GM18951 (cell line): ENCODE data around the gene GNAL.

Experiments used
- POLR2A ChIP-seq: IDR thresholded peaks from 4 replicates; pipeline ENCODE4 v1.6.1; 2011; ENCODE audit warnings: mild to moderate bottlenecking; ENCODE audit not compliant: insufficient read length, insufficient read depth; ENCODE audit errors: extremely low read depth
- in situ Hi-C: fragments of 300-500 bp; cut with MboI; formaldehyde crosslinking; loops from one replicate; pipeline ENCODE4 v1.12.0; 2022; ENCODE audit warnings: low sequenced_read_pairs, mixed read lengths, inconsistent platforms; ENCODE audit not compliant: unreplicated experiment

The GNAL gene

GRCh38 chr18:11752116-11752911 is 63.2 kb downstream of the GNAL start:
- TF ChIP-seq POLR2A, result no peak
- in situ Hi-C loops, result no loop called here

- TF ChIP-seq POLR2A, result no peak
- in situ Hi-C loops, result no loop called here
These were observed 65.9 kb downstream of the GNAL start for GRCh38 chr18:11754979-11755378.

GRCh38 chr18:11757084-11757590 is 68.1 kb downstream of the GNAL start:
- TF ChIP-seq POLR2A, result no peak
- in situ Hi-C loops, result no loop called here

DNA sequence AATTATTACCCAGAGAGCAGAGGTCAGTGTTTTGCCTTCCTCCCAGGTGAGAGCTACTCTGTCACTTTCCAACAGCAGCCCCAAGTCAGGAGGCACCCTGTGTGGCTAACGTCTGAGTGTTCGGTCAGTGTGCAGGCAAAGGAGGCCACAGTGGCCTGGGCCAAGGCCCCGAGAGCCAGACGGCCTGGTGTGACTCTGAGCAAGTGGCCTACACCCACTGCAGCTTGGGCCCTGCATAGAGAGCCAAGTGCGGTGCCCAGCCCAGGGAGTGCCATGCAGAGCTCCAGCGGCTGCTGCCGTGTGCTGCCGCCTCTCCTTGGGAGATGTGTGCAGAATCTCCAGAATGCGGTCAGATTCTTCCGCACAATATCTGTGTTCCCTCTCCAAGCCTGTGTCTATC is 70.4 kb downstream of the GNAL start:
- in situ Hi-C loops, result no loop called here
- TF ChIP-seq POLR2A, result no peak

DNA sequence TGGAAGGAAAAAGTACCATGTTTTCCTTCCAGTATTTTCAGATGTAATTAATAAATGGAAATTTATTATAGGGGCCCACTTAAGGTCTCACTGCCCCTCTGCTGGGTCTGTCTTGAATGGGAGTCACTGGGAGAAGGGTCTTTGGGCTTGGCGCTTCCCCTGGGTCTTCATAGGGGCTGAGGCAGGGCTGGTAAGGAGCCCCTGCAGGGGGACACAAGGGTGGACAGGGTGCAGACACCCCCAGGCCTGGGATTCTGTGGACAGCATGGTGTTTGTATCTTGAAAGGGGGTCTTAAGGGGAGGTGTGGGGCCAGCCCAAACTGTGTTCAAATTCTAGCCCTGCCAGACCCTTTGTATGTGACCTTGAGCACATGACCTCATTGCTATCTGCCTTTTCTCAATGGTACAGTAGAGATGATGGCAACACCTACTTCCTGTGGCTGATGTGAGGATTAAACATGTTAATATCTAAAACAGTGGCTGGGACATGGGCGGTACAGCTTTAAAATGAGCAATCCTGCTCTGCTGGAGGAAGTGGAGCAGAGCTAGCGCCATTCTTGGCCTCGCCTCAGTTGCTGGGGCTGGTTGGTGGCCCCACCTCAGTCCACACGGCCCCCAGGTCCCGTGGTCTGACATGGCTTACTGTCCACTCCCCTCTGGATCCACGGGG is 71.6 kb downstream of the GNAL start:
- no peak for TF ChIP-seq POLR2A
- in situ Hi-C loops, result no loop called here

- in situ Hi-C loops, result no loop called here
- no peak for TF ChIP-seq POLR2A
These were observed 72.5 kb downstream of the GNAL start for GRCh38 chr18:11761553-11761952.

- in situ Hi-C loops, result no loop called here
- TF ChIP-seq POLR2A, result no peak
These were observed 73.4 kb downstream of the GNAL start for GRCh38 chr18:11762429-11762828.

GRCh38 chr18:11767329-11767728 is 78.3 kb downstream of the GNAL start:
- TF ChIP-seq POLR2A, result no peak
- in situ Hi-C loops, result no loop called here

DNA sequence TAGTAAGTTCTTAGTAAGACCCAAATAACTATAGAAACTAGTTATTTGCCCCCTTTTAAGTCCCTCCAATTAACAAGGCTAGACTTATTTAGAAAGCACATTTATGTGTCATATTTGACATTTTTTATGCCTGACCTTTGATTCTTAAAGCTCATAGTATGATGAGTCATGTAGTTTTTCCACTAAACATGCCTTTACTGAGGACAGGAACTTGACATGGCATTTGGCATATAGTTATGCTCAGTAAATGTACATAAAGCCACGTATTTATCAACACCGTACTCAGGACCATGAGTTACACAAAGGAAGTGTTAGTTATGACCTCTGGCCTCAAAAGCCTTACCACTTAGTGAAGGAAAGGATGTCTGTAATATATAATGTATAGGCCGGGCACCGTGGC is 78.9 kb downstream of the GNAL start:
- TF ChIP-seq POLR2A, result no peak
- in situ Hi-C loops, result no loop called here

- TF ChIP-seq POLR2A, result no peak
- in situ Hi-C loops, result no loop called here
These were observed 86.5 kb downstream of the GNAL start for GRCh38 chr18:11775436-11776174.

GRCh38 chr18:11780042-11780441 is 91.0 kb downstream of the GNAL start:
- no peak for TF ChIP-seq POLR2A
- in situ Hi-C loops, result no loop called here

GRCh38 chr18:11783716-11784331 is 94.8 kb downstream of the GNAL start:
- in situ Hi-C loops, result no loop called here
- TF ChIP-seq POLR2A, result no peak
